Panc1 (cell line): ENCODE data around the gene NUP43. TPM values are rescaled to one million over a fixed set of nuclear protein-coding genes. Genes with fewer than 3 reads are reported as not detected.

Source experiments
- ATAC-seq: fragments of 200-7000 bp; cut with Tn5 transposase; 2 replicates; pipeline ENCODE4 v1.9.1; 2020; ENCODE audit warnings: mild to moderate bottlenecking, moderate library complexity
- BruUV-seq: library from RNA; stranded (reverse); fragments of 400-500 nt; replicated peaks from 2 replicates; lab custom pipeline; 2021; lab: Mats Ljungman, UMichigan
- CTCF ChIA-PET: fragments of 300-600 bp; sonication (Branson Sonifier 250); formaldehyde crosslinking; loops from one replicate; lab custom pipeline; 2022; ENCODE audit warnings: antibody characterized with exemption; lab: Charles Lee
- POLR2A ChIA-PET: fragments of 300-600 bp; sonication (Branson Sonifier 250); formaldehyde crosslinking; loops from one replicate; lab custom pipeline; 2022; ENCODE audit warnings: antibody characterized with exemption; lab: Charles Lee
- DNase-seq: peaks from one replicate; pipeline ENCODE4 v3.0.0-alpha.2; 2010; ENCODE audit warnings: low read depth, low spot score
- H3K27ac ChIP-seq: 2 replicates; pipeline ENCODE4 v1.5.1; 2011; ENCODE audit warnings: mild to moderate bottlenecking, low read length, inconsistent platforms
- H3K27me3 ChIP-seq: fragments of 200-500 bp; sonication (Bioruptor generic); 2 replicates; pipeline ENCODE4 v1.6.0; 2014; ENCODE audit warnings: low read length, inconsistent platforms; ENCODE audit not compliant: control insufficient read depth, insufficient read depth
- H3K36me3 ChIP-seq: fragments of 200-500 bp; sonication (Bioruptor generic); 2 replicates; pipeline ENCODE4 v1.5.1; 2014; ENCODE audit warnings: inconsistent platforms, mild to moderate bottlenecking, low read length, moderate library complexity; ENCODE audit not compliant: control insufficient read depth, insufficient read depth
- H3K4me1 ChIP-seq: 2 replicates; pipeline ENCODE4 v1.5.1; 2011; ENCODE audit warnings: inconsistent platforms, mild to moderate bottlenecking, low read length, moderate library complexity; ENCODE audit not compliant: control insufficient read depth, insufficient read depth
- H3K4me3 ChIP-seq, 2 experiments: 2 replicates each; pipeline ENCODE4 v1.5.1; 2011 to 2012; ENCODE audit warnings: low read depth in 2 of 2, low read length in 2 of 2, mild to moderate bottlenecking in 2 of 2, inconsistent platforms in 1 of 2, moderate library complexity in 1 of 2
- H3K9me3 ChIP-seq: fragments of 200-500 bp; sonication (Bioruptor generic); 2 replicates; pipeline ENCODE4 v1.5.1; 2014; ENCODE audit warnings: low read depth, mild to moderate bottlenecking, inconsistent platforms, low read length, moderate library complexity; ENCODE audit not compliant: control insufficient read depth, insufficient read depth
- POLR2AphosphoS5 ChIP-seq: IDR thresholded peaks from 2 replicates; pipeline ENCODE4 v1.6.1; 2012; ENCODE audit warnings: mild to moderate bottlenecking, low read depth, low read length, moderate library complexity
- SIN3A ChIP-seq: IDR thresholded peaks from 2 replicates; pipeline ENCODE4 v1.6.1; 2012; ENCODE audit warnings: low read depth, mild to moderate bottlenecking, low read length, moderate library complexity, borderline replicate concordance; ENCODE audit not compliant: insufficient read depth
- TCF7L2 ChIP-seq: IDR thresholded peaks from 2 replicates; pipeline ENCODE4 v1.6.1; 2011; ENCODE audit warnings: mild to moderate bottlenecking, low read depth, low read length, inconsistent platforms
- in situ Hi-C: cut with HindIII; loops from 2 replicates; pipeline ENCODE4 v1.10.0; 2016; ENCODE audit warnings: low sequenced_read_pairs, low pct_unique_long_range_greater_than_20kb
- intact Hi-C: fragments of 100-400 bp; cut with micrococcal nuclease; formaldehyde crosslinking; loops from one replicate; pipeline ENCODE4 v1.10.0; 2022; ENCODE audit not compliant: unreplicated experiment
- total RNA-seq: library from RNA; stranded (reverse); gene quantifications from one replicate; pipeline ENCODE4 v1.2.1, GENCODE V29; 2021; ENCODE audit not compliant: unreplicated experiment
- TF ChIP-seq, protein P1 (sequence below): fragments of 450-650 bp; IDR thresholded peaks from 2 replicates; pipeline ENCODE4 v1.5.1; 2017; ENCODE audit warnings: mild to moderate bottlenecking
- TF ChIP-seq, protein P2 (sequence below), 2 experiments: IDR thresholded peaks; 2 replicates each; pipeline ENCODE4 v1.6.1; 2011 to 2012; ENCODE audit warnings: low read depth in 2 of 2, control low read depth in 1 of 2, low read length in 1 of 2, mild to moderate bottlenecking in 1 of 2, moderate library complexity in 1 of 2; ENCODE audit not compliant: insufficient read depth in 1 of 2

NUP43 gene
- total RNA-seq, 1 experiment from 2014 or later, result 53.6 TPM

DNA sequence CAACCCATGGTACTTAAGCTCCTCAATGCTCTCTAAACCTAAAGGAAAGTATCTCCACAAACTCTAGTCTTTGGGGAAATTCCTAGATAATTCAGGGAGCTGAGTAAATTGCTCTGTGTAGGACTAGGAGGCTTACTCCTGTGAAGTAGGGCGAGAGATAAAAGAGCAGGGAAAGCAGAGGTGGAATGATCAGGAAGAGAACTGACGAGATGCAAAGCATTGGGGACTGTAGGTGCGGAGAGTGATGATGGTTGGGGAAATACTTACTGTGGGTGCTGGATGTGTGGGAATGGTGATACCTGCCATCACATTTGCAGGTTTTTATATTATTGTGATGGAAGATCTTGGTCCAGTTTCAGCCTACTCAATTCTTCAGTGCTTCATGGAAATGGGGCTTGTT lies 26.8 kb downstream of the NUP43 start:
- Histone ChIP-seq H3K36me3 (no peaks in the 10 kb centered on the region; the same call in 1 of the 2 replicates), H3K4me3 (no peak overlapping the region), H3K27me3 (no peaks in the 10 kb centered on the region), H3K27ac (peak overlapping the region; percentile 61), H3K4me1 (peaks cover 2% of the 10 kb centered on the region; the same call in 1 of the 2 replicates), H3K9me3 (no peaks in the 10 kb centered on the region)
- intact Hi-C loops, result no loop called here
- ATAC-seq, result no peak
- ChIA-PET POLR2A (no interaction called here), CTCF (no interaction called here)
- TF ChIP-seq, protein P1, sequence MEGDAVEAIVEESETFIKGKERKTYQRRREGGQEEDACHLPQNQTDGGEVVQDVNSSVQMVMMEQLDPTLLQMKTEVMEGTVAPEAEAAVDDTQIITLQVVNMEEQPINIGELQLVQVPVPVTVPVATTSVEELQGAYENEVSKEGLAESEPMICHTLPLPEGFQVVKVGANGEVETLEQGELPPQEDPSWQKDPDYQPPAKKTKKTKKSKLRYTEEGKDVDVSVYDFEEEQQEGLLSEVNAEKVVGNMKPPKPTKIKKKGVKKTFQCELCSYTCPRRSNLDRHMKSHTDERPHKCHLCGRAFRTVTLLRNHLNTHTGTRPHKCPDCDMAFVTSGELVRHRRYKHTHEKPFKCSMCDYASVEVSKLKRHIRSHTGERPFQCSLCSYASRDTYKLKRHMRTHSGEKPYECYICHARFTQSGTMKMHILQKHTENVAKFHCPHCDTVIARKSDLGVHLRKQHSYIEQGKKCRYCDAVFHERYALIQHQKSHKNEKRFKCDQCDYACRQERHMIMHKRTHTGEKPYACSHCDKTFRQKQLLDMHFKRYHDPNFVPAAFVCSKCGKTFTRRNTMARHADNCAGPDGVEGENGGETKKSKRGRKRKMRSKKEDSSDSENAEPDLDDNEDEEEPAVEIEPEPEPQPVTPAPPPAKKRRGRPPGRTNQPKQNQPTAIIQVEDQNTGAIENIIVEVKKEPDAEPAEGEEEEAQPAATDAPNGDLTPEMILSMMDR, result no peak
- TF ChIP-seq TCF7L2 (no peak), POLR2AphosphoS5 (no peak)
- TF ChIP-seq, protein P2, sequence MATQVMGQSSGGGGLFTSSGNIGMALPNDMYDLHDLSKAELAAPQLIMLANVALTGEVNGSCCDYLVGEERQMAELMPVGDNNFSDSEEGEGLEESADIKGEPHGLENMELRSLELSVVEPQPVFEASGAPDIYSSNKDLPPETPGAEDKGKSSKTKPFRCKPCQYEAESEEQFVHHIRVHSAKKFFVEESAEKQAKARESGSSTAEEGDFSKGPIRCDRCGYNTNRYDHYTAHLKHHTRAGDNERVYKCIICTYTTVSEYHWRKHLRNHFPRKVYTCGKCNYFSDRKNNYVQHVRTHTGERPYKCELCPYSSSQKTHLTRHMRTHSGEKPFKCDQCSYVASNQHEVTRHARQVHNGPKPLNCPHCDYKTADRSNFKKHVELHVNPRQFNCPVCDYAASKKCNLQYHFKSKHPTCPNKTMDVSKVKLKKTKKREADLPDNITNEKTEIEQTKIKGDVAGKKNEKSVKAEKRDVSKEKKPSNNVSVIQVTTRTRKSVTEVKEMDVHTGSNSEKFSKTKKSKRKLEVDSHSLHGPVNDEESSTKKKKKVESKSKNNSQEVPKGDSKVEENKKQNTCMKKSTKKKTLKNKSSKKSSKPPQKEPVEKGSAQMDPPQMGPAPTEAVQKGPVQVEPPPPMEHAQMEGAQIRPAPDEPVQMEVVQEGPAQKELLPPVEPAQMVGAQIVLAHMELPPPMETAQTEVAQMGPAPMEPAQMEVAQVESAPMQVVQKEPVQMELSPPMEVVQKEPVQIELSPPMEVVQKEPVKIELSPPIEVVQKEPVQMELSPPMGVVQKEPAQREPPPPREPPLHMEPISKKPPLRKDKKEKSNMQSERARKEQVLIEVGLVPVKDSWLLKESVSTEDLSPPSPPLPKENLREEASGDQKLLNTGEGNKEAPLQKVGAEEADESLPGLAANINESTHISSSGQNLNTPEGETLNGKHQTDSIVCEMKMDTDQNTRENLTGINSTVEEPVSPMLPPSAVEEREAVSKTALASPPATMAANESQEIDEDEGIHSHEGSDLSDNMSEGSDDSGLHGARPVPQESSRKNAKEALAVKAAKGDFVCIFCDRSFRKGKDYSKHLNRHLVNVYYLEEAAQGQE (IDR thresholded peaks at IDR 0.05; ENCODE audit: insufficient read depth in 1 of 2, low read depth in 2 of 2, low read length in 1 of 2), result no peak
- DNase-seq, result no peak
- no TSS peak for BruUV-seq
- in situ Hi-C loops, result no loop called here

DNA sequence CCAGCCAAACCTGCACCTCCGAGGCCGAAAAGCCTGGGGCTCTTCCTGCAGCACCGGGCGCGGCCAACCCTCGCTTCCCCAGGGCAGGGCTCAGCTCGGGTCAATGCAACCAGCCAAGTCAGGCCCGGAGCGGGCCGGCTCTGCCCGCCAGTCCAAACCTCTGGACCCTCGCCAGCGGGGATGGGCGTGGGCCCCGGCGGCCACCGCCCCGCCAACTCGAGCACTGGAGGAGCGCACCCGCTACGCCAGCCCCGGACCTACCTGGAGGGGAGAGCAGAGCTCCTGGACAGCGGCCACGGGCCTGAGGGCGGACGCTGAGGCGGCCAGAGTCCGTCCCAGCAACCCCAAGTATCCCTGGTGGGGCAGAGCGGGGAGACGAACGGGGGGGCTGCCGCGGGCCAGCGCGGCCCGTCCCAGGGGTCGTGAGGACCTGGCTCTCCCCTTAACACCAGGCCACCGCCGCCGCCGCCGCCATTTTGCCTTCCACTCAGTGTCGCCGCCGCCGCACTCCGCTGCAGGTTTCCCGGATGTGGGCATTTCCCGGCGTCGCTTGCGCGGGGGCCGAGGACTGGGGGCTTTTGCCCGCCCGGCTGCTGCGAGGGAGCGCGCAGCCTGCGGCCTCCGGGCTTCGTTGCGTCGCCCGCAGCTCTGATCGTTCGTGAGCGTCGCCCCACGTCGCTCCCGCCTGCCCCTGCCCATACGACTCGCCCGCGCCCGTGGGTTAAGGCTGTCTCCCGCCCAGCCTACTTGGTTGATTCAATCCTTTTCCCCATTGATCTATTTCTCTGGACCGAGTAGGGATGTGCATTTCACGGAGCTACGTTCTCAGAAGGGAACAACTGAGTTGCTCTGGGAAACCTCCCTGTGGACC lies 28.5 kb downstream of the NUP43 start, which contains the start of gene LATS1:
LATS1 (minus strand) TSS at position 514 of the 871 bp plus-strand sequence. CDS start 15,975 bp downstream, outside the sequence.
- ChIA-PET POLR2A (interaction anchor here (0.7 kb wide), 1 partner anchor 130 kb away, joined by 3 read pairs; no protein-coding TSS in a partner anchor), CTCF (no interaction called here)
- peak within 1 kb of the TSS; percentile 93 to 96 for H3K4me3 ChIP-seq
- DNase-seq, result peak; percentile 12
- intact Hi-C loops (no loop called here), in situ Hi-C loops (no loop called here)
- H3K4me1 ChIP-seq, result peaks cover 2% of the 10 kb centered on the region; the same call in 1 of the 2 replicates
- H3K9me3 ChIP-seq, result no peaks in the 10 kb centered on the region
- no peaks in the 10 kb centered on the region for H3K27me3 ChIP-seq
- ATAC-seq, result peak; percentile 94
- no TSS peak for BruUV-seq
- TF ChIP-seq, protein P1, result no peak
- TF ChIP-seq TCF7L2, result no peak
- TF ChIP-seq, protein P2 (IDR thresholded peaks at IDR 0.05; ENCODE audit: insufficient read depth in 1 of 2, low read depth in 2 of 2, low read length in 1 of 2), result peak in 1 of 2 experiments; percentile 30; a peak in 1 of 4 replicates
- peak; percentile 87 for TF ChIP-seq POLR2AphosphoS5
- TF ChIP-seq SIN3A, result peak; percentile 87; the same call in 1 of the 2 replicates
- peak within 1 kb of the TSS; percentile 99 for H3K27ac ChIP-seq
- H3K36me3 ChIP-seq, result no peaks in the 10 kb centered on the region; the same call in 1 of the 2 replicates
